ENCODE measurements around the gene FAM174C. TPM values are rescaled to one million over a fixed set of nuclear protein-coding genes. Genes with fewer than 3 reads are reported as not detected.

The FAM174C gene
- total RNA-seq, 2 experiments from 2014 or later, result 77.0 to 88.0 TPM

- intact Hi-C loops (cut with micrococcal nuclease), result no loop called here
- no peaks in the 10 kb centered on the region for H3K9me3 Mint-ChIP-seq
- CTCF ChIA-PET, result interaction anchor here (0.9 to 16.1 kb wide), 3 partner anchors 10 to 19 kb away, joined by 4 to 449 read pairs (median 4); partner anchors contain the start of gene ATP5F1D
- ATAC-seq (no peak), DNase-seq (no peak)
- no peak for TF ChIP-seq CTCF (IDR thresholded peaks at IDR 0.05)
- peaks cover 57% of the 10 kb centered on the region for H3K4me1 Mint-ChIP-seq (ENCODE audit: low read depth)
- peak overlapping the region; percentile 73 for H3K27ac Mint-ChIP-seq
- peaks cover 22% of the 10 kb centered on the region for H3K36me3 Mint-ChIP-seq (ENCODE audit: low read depth)
- peak overlapping the region; percentile 98 for H3K4me3 Mint-ChIP-seq
- POLR2A ChIA-PET, result interaction anchor here (1.1 to 2.6 kb wide), 9 partner anchors 11 to 176 kb away, joined by 3 to 9 read pairs (median 4); partner anchors contain the start of gene FAM174C
- no peaks in the 10 kb centered on the region for H3K27me3 Mint-ChIP-seq
These were observed 12.7 kb upstream of the FAM174C start for GRCh38 chr19:1262623-1263123.

- Mint-ChIP-seq H3K27me3 (no peaks in the 10 kb centered on the region), H3K27ac (peak overlapping the region; percentile 73), H3K4me3 (peak overlapping the region; percentile 98), H3K4me1 (ENCODE audit: low read depth) (peaks cover 57% of the 10 kb centered on the region), H3K36me3 (ENCODE audit: low read depth) (peaks cover 19% of the 10 kb centered on the region), H3K9me3 (no peaks in the 10 kb centered on the region)
- intact Hi-C loops (cut with micrococcal nuclease), result no loop called here
- ATAC-seq (no peak), DNase-seq (no peak)
- POLR2A ChIA-PET, result interaction anchor here (1.1 to 2.5 kb wide), 4 partner anchors 10 to 21 kb away, joined by 3 to 8 read pairs (median 4); partner anchors contain the start of gene FAM174C
- CTCF ChIA-PET, result interaction anchor here (1.1 to 16.1 kb wide), 2 partner anchors 10 to 19 kb away, joined by 4 to 449 read pairs; partner anchors contain the start of gene ATP5F1D
- TF ChIP-seq CTCF (IDR thresholded peaks at IDR 0.05), result no peak
These were observed 12.1 kb upstream of the FAM174C start for GRCh38 chr19:1263188-1263587.

GRCh38 chr19:1264801-1265614 is 10.3 kb upstream of the FAM174C start:
- Mint-ChIP-seq H3K9me3 (no peaks in the 10 kb centered on the region), H3K27ac (peak overlapping the region; percentile 39), H3K4me1 (ENCODE audit: low read depth) (peaks cover 51% of the 10 kb centered on the region), H3K27me3 (no peaks in the 10 kb centered on the region), H3K4me3 (no peak overlapping the region), H3K36me3 (ENCODE audit: low read depth) (peaks cover 16% of the 10 kb centered on the region)
- intact Hi-C loops (cut with micrococcal nuclease), result no loop called here
- ChIA-PET POLR2A (interaction anchor here (1.4 to 6.1 kb wide), 2 partner anchors 18 to 21 kb away, joined by 4 to 88 read pairs; no protein-coding TSS in a partner anchor), CTCF (interaction anchor here (16.1 kb wide), 1 partner anchor 21 kb away, joined by 449 read pairs; the partner anchor contains the start of gene ATP5F1D)
- ATAC-seq (no peak), DNase-seq (no peak)
- no peak for TF ChIP-seq CTCF (IDR thresholded peaks at IDR 0.05)

GRCh38 chr19:1265615-1266128 is 9.7 kb upstream of the FAM174C start:
- ChIA-PET CTCF (interaction anchor here (0.9 to 16.1 kb wide), 6 partner anchors 10 to 193 kb away, joined by 3 to 449 read pairs (median 4); partner anchors contain the start of gene ATP5F1D), POLR2A (interaction anchor here (0.8 to 6.1 kb wide), 9 partner anchors 10 to 269 kb away, joined by 3 to 88 read pairs (median 4); no protein-coding TSS in a partner anchor)
- Mint-ChIP-seq H3K4me3 (peak overlapping the region; percentile 45), H3K36me3 (ENCODE audit: low read depth) (peaks cover 23% of the 10 kb centered on the region), H3K27me3 (no peaks in the 10 kb centered on the region), H3K4me1 (ENCODE audit: low read depth) (peaks cover 54% of the 10 kb centered on the region), H3K27ac (peak overlapping the region; percentile 59), H3K9me3 (no peaks in the 10 kb centered on the region)
- intact Hi-C loops (cut with micrococcal nuclease), result loop anchor here (2.0 kb wide), 1 partner anchor 13 kb away; no protein-coding TSS in a partner anchor
- no peak for TF ChIP-seq CTCF (IDR thresholded peaks at IDR 0.05)
- peak; percentile 79 for DNase-seq
- peak; percentile 3 for ATAC-seq

Measured in activated CD8-positive, alpha-beta T cell treated with anti-CD3 and anti-CD28 coated beads for 36 hours (primary cell).